Body of pancreas (tissue), 4 donors: ENCODE data around the gene SYCP2L. TPM values are rescaled to one million over a fixed set of nuclear protein-coding genes. Genes with fewer than 3 reads are reported as not detected.
"Not testable (repeated sequence)": the region's sequence is repeated elsewhere in the genome, so short reads cannot be mapped to it uniquely, and the experiment has no call there.

Source experiments
- ATAC-seq: fragments of 150-250 bp; one replicate; pipeline ENCODE4 v1.9.1; 2016
- DNase-seq, 4 donors: peaks; one replicate each; pipeline ENCODE4 v3.0.0-alpha.2; 2019
- H3K27ac ChIP-seq, 4 donors: fragments of 200-600 bp; sonication (generic); 1 replicate in 3 of 4; 2 replicates in 1 of 4; pipeline versions ENCODE4 v1.5.1 to v1.6.1; 2016 to 2019; ENCODE audit warnings: mild to moderate bottlenecking in 1 of 4, mixed read lengths in 1 of 4, moderate library complexity in 1 of 4
- H3K27me3 ChIP-seq, 2 donors: fragments of 200-600 bp; sonication (generic); one replicate each; pipeline ENCODE4 v1.6.0; 2016; ENCODE audit warnings: mild to moderate bottlenecking in 1 of 2
- H3K36me3 ChIP-seq, 2 donors: fragments of 200-600 bp; sonication (generic); replicated peaks in 1 of 2; 2 replicates each; pipeline ENCODE4 v1.5.1; 2016; ENCODE audit warnings: low read depth in 2 of 2; ENCODE audit not compliant: insufficient read depth in 1 of 2
- H3K4me1 ChIP-seq: fragments of 200-600 bp; sonication (generic); one replicate; pipeline ENCODE4 v1.6.0; 2016
- H3K4me3 ChIP-seq, 2 donors: fragments of 200-600 bp; sonication (generic); 1 replicate in 1 of 2; 2 replicates in 1 of 2; pipeline ENCODE4 v1.5.1; 2016 to 2019
- H3K9me3 ChIP-seq, 3 donors: fragments of 200-600 bp; sonication (generic); 1 replicate in 2 of 3; 2 replicates in 1 of 3; pipeline ENCODE4 v1.5.1; 2016
- POLR2A ChIP-seq, 3 donors: fragments of 450-650 bp; IDR thresholded peaks; one replicate each; pipeline ENCODE4 v1.6.1; 2016; ENCODE audit warnings: antibody characterized with exemption in 3 of 3, mild to moderate bottlenecking in 2 of 3
- WGBS, 2 donors: methylation state at CpG; one replicate each; pipeline ENCODE4 v1.1.5; 2017; 5-methylcytosine and 5-hydroxymethylcytosine counted together
- intact Hi-C: fragments of 100-400 bp; cut with DNase I; formaldehyde crosslinking; loops from one replicate; pipeline ENCODE4 v1.15.1; 2023
- total RNA-seq, 2 donors: library from RNA; depleted of rRNA; stranded (reverse); fragments of >200 nt; gene quantifications; one replicate each; pipeline ENCODE4 v1.1.0, GENCODE V29; 2016
- TF ChIP-seq, protein P1 (sequence below), 7 experiments: fragments of 450-650 bp in 4 of 7; fragments of 200-600 bp in 3 of 7; sonication (generic) in 3 of 7; IDR thresholded peaks; one replicate each; pipeline ENCODE4 v1.5.1; 2016 to 2019; ENCODE audit warnings: antibody characterized with exemption in 7 of 7

The SYCP2L gene
- total RNA-seq, 2 donors from 2014 or later: 2.1 to 3.3 TPM

GRCh38 chr6:10981409-10981808 is 94.6 kb downstream of the SYCP2L start:
- DNase-seq (no peak), ATAC-seq (no peak)
- no peaks in the 10 kb centered on the region for H3K9me3 ChIP-seq
- no peak overlapping the region for H3K4me3 ChIP-seq
- intact Hi-C loops: no loop called here
- TF ChIP-seq, protein P1, sequence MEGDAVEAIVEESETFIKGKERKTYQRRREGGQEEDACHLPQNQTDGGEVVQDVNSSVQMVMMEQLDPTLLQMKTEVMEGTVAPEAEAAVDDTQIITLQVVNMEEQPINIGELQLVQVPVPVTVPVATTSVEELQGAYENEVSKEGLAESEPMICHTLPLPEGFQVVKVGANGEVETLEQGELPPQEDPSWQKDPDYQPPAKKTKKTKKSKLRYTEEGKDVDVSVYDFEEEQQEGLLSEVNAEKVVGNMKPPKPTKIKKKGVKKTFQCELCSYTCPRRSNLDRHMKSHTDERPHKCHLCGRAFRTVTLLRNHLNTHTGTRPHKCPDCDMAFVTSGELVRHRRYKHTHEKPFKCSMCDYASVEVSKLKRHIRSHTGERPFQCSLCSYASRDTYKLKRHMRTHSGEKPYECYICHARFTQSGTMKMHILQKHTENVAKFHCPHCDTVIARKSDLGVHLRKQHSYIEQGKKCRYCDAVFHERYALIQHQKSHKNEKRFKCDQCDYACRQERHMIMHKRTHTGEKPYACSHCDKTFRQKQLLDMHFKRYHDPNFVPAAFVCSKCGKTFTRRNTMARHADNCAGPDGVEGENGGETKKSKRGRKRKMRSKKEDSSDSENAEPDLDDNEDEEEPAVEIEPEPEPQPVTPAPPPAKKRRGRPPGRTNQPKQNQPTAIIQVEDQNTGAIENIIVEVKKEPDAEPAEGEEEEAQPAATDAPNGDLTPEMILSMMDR (IDR thresholded peaks at IDR 0.05): no peak
- no peak for TF ChIP-seq POLR2A (IDR thresholded peaks at IDR 0.05)
- no peak overlapping the region for H3K27ac ChIP-seq
- no peaks in the 10 kb centered on the region for H3K4me1 ChIP-seq
- H3K36me3 ChIP-seq: no peaks in the 10 kb centered on the region
- no peaks in the 10 kb centered on the region for H3K27me3 ChIP-seq
- 90 to 91% methylated on average over 1 of the region's 1 CpG for WGBS, 2 donors

- H3K36me3 ChIP-seq, DNase-seq, H3K4me3 ChIP-seq, H3K9me3 ChIP-seq, H3K27me3 ChIP-seq, H3K4me1 ChIP-seq, intact Hi-C loops, ATAC-seq, H3K27ac ChIP-seq: not testable (repeated sequence)
- 62 to 75% methylated on average over 2 of the region's 2 CpGs for WGBS, 2 donors
Observed at GRCh38 chr6:10984959-10985358, 98.1 kb downstream of the SYCP2L start.

DNA sequence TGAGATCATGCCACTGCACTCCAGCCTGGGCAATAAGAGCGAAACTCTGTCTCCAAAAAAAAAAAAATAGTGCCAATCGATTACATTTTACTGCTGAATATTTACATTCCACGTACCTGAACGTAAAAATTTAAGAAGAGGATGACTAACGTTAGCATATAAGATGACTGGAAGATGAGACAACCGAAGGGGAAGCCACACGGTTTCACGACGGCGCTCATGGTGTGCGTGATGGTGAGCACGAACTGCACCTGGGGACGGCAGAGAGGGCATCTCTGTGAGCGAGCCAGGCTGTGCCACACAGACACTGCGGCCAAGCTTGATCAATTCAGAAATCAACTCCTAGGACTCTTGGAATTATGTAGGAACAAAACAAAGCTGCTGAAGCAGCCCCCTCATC is 102.7 kb downstream of the SYCP2L start:
- ATAC-seq: no peak
- H3K27me3 ChIP-seq: no peaks in the 10 kb centered on the region
- DNase-seq: no peak

DNA sequence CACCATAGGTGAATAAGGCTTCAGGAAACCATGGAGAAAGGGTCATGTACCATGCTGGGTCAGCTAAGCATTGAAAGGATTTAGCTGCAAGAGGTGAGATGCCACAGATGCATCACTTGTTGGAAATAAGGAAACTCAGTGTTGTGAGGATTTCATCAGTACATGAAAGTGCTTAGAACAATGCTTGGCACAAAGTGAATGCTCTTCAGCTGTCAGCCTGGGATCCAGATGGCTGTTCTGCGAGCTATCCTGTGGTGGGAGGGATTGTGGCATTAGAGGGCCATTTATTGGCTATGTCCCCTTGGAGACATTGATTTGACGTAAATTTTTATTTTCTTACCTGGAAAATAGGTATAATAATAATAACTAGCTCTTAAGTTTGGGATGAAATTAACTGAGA is 104.3 kb downstream of the SYCP2L start:
- no peak overlapping the region for H3K4me3 ChIP-seq
- TF ChIP-seq POLR2A (IDR thresholded peaks at IDR 0.05): no peak
- TF ChIP-seq, protein P1 (IDR thresholded peaks at IDR 0.05): no peak
- H3K36me3 ChIP-seq: no peaks in the 10 kb centered on the region
- ATAC-seq: no peak
- H3K27ac ChIP-seq: no peak overlapping the region
- H3K9me3 ChIP-seq: no peaks in the 10 kb centered on the region
- H3K27me3 ChIP-seq: no peaks in the 10 kb centered on the region
- no peak for DNase-seq
- intact Hi-C loops: no loop called here
- 33 to 53% methylated on average over 2 of the region's 2 CpGs for WGBS, 2 donors
- no peaks in the 10 kb centered on the region for H3K4me1 ChIP-seq

More for the DNA sequence above, 102.7 kb downstream of the SYCP2L start:
- H3K4me1 ChIP-seq: no peaks in the 10 kb centered on the region
- TF ChIP-seq, protein P1 (IDR thresholded peaks at IDR 0.05): no peak
- no peak for TF ChIP-seq POLR2A (IDR thresholded peaks at IDR 0.05)
- no peaks in the 10 kb centered on the region for H3K36me3 ChIP-seq
- no peak overlapping the region for H3K4me3 ChIP-seq
- 84 to 91% methylated on average over 15 of the region's 15 CpGs for WGBS, 2 donors
- no peak overlapping the region for H3K27ac ChIP-seq
- intact Hi-C loops: no loop called here
- H3K9me3 ChIP-seq: no peaks in the 10 kb centered on the region

DNA sequence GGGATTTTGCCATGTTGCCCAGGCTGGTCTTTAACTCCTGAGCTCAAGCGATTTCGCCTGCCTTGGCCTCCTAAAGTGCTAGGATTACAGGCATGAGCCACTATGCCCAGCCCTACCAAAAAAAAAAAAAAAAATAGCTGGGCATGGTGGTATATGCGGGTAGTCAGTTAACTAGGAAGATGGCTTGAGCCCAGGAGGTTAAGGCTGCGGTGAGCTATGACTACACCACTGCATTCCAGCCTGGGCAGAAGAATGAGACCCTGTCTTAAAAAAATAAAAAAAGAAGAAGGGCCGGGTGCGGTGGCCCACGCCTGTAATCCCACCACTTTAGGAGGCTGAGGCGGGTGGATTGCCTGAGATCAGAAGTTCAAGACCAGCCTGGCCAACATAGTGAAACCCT is 107.0 kb downstream of the SYCP2L start:
- no peaks in the 10 kb centered on the region for H3K4me1 ChIP-seq
- ATAC-seq (no peak), DNase-seq (no peak)
- no peaks in the 10 kb centered on the region for H3K27me3 ChIP-seq
- H3K9me3 ChIP-seq: no peaks in the 10 kb centered on the region
- H3K27ac ChIP-seq: no peak overlapping the region
- TF ChIP-seq POLR2A (IDR thresholded peaks at IDR 0.05): no peak
- TF ChIP-seq, protein P1 (IDR thresholded peaks at IDR 0.05): no peak
- WGBS, 2 donors: 88 to 91% methylated on average over 8 of the region's 8 CpGs
- no peaks in the 10 kb centered on the region for H3K36me3 ChIP-seq
- intact Hi-C loops: no loop called here
- H3K4me3 ChIP-seq: no peak overlapping the region
